HUES6 (cell line): ENCODE measurements around the gene MYO9B.

ENCODE experiments used
- H3K27ac ChIP-seq: 2 replicates; pipeline ENCODE4 v1.7.0; 2013; ENCODE audit warnings: low read depth, mild to moderate bottlenecking, low read length, inconsistent platforms
- H3K27me3 ChIP-seq: 2 replicates; pipeline ENCODE4 v1.6.1; 2013; ENCODE audit warnings: low read length; ENCODE audit not compliant: control insufficient read depth, insufficient read depth
- H3K36me3 ChIP-seq: 2 replicates; pipeline ENCODE4 v1.6.1; 2013; ENCODE audit warnings: low read length; ENCODE audit not compliant: control insufficient read depth, insufficient read depth
- H3K4me1 ChIP-seq: 2 replicates; pipeline ENCODE4 v1.6.1; 2013; ENCODE audit warnings: low read length; ENCODE audit not compliant: control insufficient read depth, insufficient read depth
- H3K4me3 ChIP-seq: 2 replicates; pipeline ENCODE4 v1.5.1; 2013; ENCODE audit warnings: low read depth, low read length
- H3K9ac ChIP-seq: one replicate; pipeline ENCODE4 v1.6.1; 2013; ENCODE audit warnings: mild to moderate bottlenecking, low read length
- H3K9me3 ChIP-seq: 2 replicates; pipeline ENCODE4 v1.6.1; 2013; ENCODE audit warnings: low read depth, low read length; ENCODE audit not compliant: control insufficient read depth, insufficient read depth

The MYO9B gene

DNA sequence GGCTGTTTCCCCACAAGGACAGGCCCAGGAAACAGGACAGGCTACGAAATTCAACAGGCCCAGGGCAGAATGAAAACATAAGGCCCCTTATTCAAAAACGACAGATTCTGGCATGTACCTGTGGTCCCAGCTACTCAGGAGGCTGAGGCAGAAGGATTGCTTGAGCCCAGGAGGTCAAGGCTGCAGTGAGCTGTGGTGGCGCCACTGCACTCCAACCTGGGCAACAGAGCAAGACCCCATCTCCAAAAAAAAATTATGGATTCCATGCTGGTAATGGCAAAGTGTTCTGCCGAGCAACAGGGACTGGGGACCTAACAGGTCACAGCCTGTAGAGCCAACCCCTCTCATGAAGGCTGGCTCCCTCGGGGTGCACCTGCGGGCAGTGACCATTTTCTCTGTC is 87.0 kb downstream of the MYO9B start:
- no peak overlapping the region for H3K4me3 ChIP-seq
- no peak overlapping the region for H3K9ac ChIP-seq
- no peak overlapping the region for H3K27ac ChIP-seq
- peaks cover 5% of the 10 kb centered on the region; the same call in 1 of the 2 replicates for H3K9me3 ChIP-seq
- H3K36me3 ChIP-seq = peaks cover 64% of the 10 kb centered on the region
- no peaks in the 10 kb centered on the region for H3K27me3 ChIP-seq
- H3K4me1 ChIP-seq = peaks cover 11% of the 10 kb centered on the region

DNA sequence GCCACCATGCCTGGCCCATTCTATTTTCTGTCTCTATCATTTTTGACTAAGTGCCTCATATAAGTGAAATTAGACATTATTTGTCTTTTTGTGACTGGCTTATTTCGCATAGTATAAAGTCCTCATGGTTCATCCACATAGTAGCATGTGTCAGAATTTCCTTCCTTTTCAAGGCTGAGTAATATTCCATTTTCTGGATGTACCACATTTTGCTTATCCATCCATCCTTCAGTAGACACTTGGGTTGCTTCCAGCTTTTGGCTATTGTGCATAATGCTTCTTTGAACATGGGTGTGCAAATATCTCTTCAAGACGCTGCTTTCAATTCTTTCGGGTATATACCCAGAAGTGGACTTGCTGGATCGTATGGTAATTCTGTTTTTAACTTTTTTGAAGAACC is 88.1 kb downstream of the MYO9B start:
- Histone ChIP-seq H3K4me1 (peaks cover 11% of the 10 kb centered on the region), H3K9me3 (peaks cover 5% of the 10 kb centered on the region; the same call in 1 of the 2 replicates), H3K27ac (no peak overlapping the region), H3K27me3 (no peaks in the 10 kb centered on the region), H3K9ac (no peak overlapping the region), H3K4me3 (no peak overlapping the region), H3K36me3 (peaks cover 71% of the 10 kb centered on the region)

DNA sequence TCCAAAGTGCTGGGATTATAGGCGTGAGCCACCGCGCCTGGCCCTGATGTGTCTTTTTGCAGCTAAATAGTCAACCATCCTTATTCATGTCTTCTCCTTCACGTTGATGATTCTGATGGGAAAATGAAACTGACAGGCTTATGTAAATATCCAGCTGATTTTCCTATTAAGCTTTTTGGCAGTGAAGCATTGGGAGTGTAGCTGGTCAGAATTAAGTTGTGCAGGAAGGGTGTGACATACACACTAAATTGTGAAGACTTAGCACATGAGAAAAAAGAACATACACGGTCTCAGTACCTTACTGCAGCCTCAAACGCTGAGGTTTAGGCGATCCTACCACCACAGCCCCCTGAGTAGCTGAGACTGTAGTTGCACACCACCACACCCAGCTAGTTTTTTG is 89.1 kb downstream of the MYO9B start:
- H3K27ac ChIP-seq = no peak overlapping the region
- peaks cover 5% of the 10 kb centered on the region; the same call in 1 of the 2 replicates for H3K9me3 ChIP-seq
- no peak overlapping the region for H3K4me3 ChIP-seq
- peaks cover 73% of the 10 kb centered on the region for H3K36me3 ChIP-seq
- no peaks in the 10 kb centered on the region for H3K27me3 ChIP-seq
- no peak overlapping the region for H3K9ac ChIP-seq
- H3K4me1 ChIP-seq = peaks cover 6% of the 10 kb centered on the region

DNA sequence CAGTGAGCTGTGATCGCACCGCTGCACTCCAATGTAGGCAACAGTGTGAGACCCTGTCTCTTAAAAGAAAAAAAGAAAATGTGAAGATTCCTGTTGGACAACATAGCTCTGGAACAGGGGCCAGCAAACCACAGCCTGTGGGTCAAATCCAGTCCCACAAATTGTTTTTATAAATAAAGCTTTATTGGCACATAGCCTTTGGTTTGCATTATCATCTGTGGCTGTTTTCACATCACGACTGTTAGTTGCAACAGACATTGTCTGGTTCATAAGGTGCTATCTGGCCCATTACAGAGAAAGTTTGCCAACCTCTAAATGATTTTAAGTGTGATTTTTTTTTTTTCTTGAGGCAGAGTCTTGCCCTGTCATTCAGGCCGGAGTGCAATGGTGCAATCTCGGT is 90.1 kb downstream of the MYO9B start:
- Histone ChIP-seq H3K9ac (no peak overlapping the region), H3K27me3 (no peaks in the 10 kb centered on the region), H3K27ac (no peak overlapping the region), H3K36me3 (peaks cover 82% of the 10 kb centered on the region), H3K4me1 (no peaks in the 10 kb centered on the region), H3K9me3 (peaks cover 5% of the 10 kb centered on the region; the same call in 1 of the 2 replicates), H3K4me3 (no peak overlapping the region)

DNA sequence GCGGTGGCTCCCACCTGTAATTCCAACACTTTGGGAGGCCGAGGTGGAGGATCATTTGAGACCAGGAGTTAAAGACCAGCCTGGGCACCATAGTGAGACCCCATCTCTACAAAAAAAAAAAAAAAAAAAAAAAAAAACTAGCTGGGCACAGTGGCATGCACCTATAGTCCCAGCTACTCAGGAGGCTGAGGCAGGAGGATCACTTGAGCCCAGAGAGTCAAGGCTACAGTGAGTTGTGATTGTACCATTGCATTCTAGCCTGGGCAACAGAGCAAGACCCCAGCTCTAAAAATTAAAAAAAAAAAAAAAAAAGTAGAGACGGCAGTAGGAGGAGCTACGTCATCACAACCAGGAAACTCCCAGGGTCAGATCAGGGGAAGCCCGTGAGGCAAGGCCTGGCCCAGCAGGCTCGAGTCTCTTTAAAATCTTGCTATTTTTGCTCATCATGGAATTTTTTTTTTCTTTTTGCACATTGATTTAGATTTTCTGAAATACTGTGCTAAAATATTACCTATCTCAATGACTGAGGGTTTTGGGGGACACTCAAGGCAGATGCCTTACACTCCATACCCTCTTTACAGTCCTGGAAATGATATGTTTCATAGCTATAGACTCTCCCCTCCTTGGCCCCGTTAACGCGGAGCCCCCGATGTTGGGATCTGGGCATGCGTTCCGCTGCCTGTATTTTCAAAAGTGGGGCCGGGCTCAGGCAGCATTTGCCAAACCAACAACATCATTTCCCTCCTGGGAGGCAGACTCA is 95.1 kb downstream of the MYO9B start:
- Histone ChIP-seq H3K27ac (no peak overlapping the region), H3K9ac (no peak overlapping the region), H3K36me3 (peaks cover 81% of the 10 kb centered on the region), H3K4me1 (no peaks in the 10 kb centered on the region), H3K9me3 (no peaks in the 10 kb centered on the region), H3K4me3 (no peak overlapping the region), H3K27me3 (no peaks in the 10 kb centered on the region)

DNA sequence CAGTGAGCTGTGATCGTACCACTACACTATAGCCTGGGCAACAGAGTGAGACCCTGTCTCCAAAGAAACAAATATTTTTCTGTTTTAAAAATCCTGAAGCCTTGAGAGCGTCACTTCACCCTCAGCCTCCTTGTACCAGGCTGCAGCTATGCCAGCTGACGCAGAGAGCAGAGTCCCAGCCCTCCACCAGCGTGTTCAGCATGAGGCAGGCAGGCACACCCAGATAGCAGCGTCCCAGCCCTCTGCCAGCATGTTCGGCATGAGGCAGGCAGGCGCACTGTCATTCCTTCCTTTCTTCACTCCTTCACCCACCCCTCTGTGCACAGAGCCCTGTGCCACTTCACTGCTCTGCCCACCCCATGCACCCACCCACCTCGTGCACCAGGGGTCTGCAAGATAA is 96.3 kb downstream of the MYO9B start:
- Histone ChIP-seq H3K4me3 (no peak overlapping the region), H3K36me3 (peaks cover 75% of the 10 kb centered on the region), H3K27me3 (no peaks in the 10 kb centered on the region), H3K9ac (no peak overlapping the region), H3K27ac (no peak overlapping the region), H3K4me1 (no peaks in the 10 kb centered on the region), H3K9me3 (no peaks in the 10 kb centered on the region)

DNA sequence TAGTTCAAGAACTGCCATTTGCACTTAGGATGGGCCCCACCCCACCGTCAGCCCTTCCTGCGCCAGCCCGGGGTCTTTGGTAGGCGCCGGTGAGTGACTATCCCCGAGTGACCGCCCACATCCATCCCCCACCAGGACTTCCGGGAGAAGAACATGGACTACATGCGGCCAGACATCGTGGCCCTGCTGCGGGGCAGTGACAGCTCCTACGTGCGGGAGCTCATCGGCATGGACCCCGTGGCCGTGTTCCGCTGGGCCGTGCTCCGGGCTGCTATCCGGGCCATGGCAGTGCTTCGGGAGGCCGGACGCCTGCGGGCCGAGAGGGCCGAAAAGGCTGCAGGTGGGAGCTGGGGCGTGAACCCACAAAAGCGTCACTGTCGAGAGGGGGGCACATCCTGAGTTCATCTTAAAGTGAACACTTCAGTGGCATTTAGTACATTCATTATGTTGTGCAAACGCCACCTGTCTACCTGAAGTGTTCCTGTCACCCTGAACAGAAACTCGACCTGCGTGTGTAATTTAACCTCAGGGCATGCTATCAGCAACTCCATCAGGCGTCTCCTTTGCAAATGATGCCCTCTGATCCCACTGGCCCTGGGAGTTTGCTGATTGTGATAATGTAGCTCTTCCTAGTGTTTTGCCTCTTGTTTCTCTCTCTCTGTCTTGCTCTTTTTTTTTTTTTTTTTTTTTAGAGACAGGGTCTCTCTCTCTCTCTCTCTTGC is 97.2 kb downstream of the MYO9B start:
- H3K9ac ChIP-seq = no peak overlapping the region
- peaks cover 76% of the 10 kb centered on the region for H3K36me3 ChIP-seq
- no peaks in the 10 kb centered on the region for H3K4me1 ChIP-seq
- H3K27ac ChIP-seq = no peak overlapping the region
- no peaks in the 10 kb centered on the region for H3K9me3 ChIP-seq
- no peaks in the 10 kb centered on the region for H3K27me3 ChIP-seq
- no peak overlapping the region for H3K4me3 ChIP-seq

DNA sequence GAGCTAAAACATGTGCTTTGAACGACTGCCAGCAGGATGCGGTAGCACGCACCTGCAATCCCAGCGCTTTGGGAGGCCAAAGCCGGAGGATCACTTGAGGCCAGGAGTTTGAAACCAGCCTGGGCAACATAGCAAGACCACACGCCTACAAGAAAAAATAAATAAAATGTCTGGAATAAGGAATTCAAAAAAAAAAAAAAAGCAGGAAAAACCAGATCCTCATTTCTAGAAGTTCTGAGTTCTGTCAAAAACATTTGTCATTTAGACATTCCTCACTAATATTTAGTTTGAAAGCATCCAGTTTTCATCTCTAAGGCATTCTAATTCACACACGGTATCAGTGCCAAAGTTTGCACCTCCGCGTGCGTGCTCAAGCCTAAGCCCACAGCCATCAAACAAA is 102.7 kb downstream of the MYO9B start:
- H3K4me1 ChIP-seq = peaks cover 10% of the 10 kb centered on the region
- no peak overlapping the region for H3K4me3 ChIP-seq
- no peaks in the 10 kb centered on the region for H3K9me3 ChIP-seq
- H3K9ac ChIP-seq = no peak overlapping the region
- H3K27me3 ChIP-seq = no peaks in the 10 kb centered on the region
- no peak overlapping the region for H3K27ac ChIP-seq
- peaks cover 38% of the 10 kb centered on the region for H3K36me3 ChIP-seq

DNA sequence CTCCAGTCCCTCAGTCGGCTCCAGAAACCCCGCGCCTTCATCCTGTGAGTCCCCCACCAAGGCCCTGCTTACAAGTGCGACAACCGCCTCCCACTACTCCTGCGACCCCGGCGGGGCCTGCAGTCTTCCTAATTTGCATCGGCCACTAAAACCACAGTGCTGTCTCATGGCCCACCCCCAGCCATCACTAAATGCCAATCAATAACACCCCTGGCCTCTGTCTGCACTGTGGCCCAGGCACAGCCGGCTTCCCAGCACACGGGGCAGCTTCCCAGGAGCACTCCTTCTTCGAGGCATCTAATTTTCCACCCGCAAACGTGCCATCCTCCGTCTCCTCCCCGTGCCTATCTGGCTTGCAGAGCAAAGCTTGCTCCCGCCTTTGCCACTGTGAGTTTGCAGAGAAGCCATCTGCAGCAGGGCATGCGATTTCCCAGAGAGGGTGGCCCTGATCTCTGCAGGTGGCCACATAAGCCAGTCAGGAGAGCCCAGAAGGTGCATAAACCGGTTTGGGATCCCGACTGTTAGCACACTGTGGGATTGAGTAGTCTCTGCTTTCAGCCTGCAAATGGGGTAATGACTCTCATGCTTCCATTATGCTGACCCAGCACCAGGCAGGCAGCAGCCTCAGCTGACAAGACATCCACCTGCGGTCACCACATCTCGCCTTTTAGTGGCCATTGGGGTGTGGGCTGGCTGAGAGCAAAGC is 105.6 kb downstream of the MYO9B start:
- no peak overlapping the region for H3K27ac ChIP-seq
- H3K4me3 ChIP-seq = no peak overlapping the region
- H3K9ac ChIP-seq = no peak overlapping the region
- H3K36me3 ChIP-seq = peaks cover 46% of the 10 kb centered on the region
- no peaks in the 10 kb centered on the region for H3K9me3 ChIP-seq
- peaks cover 10% of the 10 kb centered on the region for H3K4me1 ChIP-seq
- no peaks in the 10 kb centered on the region for H3K27me3 ChIP-seq

DNA sequence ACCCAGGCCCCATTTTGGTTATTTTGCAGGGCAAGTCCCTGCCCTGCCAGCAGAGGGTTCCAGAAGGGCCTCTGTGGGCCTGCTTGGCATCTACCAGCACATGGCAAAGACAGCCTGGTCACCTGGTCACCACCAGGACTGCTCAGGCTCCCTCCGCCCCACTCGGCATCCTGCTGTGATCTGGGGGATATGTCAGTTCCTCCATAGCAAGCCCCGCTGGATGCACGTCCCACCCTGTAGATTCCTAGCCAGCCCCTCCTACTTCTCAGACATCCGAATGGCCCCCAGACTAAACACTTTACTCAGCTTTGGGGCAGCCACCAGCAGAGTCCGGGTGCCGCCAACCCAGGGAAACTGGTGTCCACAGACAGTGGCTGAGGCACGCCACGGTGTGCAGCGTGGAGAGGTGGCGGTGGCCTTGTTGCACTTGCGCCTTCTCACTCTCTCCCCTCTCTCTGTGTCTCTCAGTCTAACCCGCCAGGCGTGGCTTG is 107.7 kb downstream of the MYO9B start:
- no peaks in the 10 kb centered on the region for H3K27me3 ChIP-seq
- peaks cover 10% of the 10 kb centered on the region for H3K4me1 ChIP-seq
- no peak overlapping the region for H3K4me3 ChIP-seq
- no peak overlapping the region for H3K9ac ChIP-seq
- peaks cover 47% of the 10 kb centered on the region for H3K36me3 ChIP-seq
- H3K9me3 ChIP-seq = no peaks in the 10 kb centered on the region
- H3K27ac ChIP-seq = no peak overlapping the region

DNA sequence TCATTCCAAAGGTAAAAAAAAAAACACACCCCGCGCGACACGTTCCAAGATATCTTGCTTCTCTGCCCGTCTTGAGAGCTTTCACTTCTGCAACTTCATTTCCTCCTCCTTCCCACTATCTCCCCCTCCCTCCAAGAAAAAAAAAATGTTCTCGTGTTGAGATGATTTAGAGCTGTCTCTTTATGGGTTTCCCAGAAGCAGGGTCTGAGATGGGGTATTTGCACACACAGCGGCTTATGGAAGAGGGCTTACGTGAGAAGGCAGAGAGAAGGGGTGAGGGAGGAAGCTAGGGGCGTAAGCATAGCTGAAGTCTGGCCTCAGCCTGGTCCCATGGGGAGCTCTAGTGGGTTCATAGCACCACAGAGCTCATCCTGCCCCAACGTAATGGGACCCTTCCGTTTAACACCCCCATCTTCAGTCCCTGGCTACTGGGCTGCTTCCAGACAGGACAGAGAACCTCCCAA is 108.3 kb downstream of the MYO9B start:
- H3K9me3 ChIP-seq = no peaks in the 10 kb centered on the region
- no peaks in the 10 kb centered on the region for H3K27me3 ChIP-seq
- peaks cover 10% of the 10 kb centered on the region for H3K4me1 ChIP-seq
- H3K36me3 ChIP-seq = peaks cover 47% of the 10 kb centered on the region
- no peak overlapping the region for H3K4me3 ChIP-seq
- H3K9ac ChIP-seq = no peak overlapping the region
- H3K27ac ChIP-seq = no peak overlapping the region
